Ammon's horn (tissue), 1 donor: ENCODE results near the gene ZDHHC24.
"Not testable (repeated sequence)": the region's sequence is repeated elsewhere in the genome, so short reads cannot be mapped to it uniquely, and the experiment has no call there.

ENCODE experiments used
- DNase-seq: peaks from one replicate; pipeline ENCODE4 v3.0.0-alpha.2; 2016; ENCODE audit warnings: low spot score

The ZDHHC24 gene

GRCh38 chr11:66545701-66546367 lies at the start of gene ZDHHC24:
ZDHHC24 (minus strand) TSS chr11:66546048; CDS start chr11:66546003, 45 bp downstream.
- peak; percentile 98 for DNase-seq

DNA sequence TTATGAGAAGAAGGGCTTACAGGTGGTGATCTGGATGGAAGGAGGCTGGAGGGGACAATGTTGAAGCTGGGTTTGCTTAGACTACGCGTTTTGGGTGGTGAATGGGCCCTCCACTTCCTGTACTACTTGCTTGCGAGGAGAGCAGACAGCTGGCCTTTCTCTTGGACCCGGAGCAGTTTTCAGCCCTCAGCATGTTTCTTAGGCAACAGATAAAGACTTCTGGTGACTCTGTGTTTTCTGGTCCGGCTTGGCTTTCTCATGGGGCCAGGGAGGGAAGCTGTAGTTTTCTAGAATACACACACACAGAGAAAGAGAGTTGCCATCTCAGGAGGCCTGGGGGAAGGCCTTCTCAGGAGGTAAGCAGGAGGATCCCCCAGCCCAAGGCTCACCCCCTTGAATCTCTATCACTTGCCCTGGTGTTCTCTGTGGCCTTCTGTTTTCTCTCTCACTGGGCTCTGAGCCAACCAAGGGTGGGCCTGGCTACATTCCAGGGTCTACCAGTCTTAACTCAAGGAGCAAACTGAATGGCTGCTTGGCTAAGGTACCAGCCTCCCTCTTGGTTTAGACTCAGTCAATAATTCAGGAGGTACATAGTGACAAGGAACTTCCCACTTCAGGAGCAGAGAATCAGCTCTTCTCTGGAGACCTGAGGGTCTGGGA lies 49.5 kb upstream of the ZDHHC24 start:
- peak; percentile 41 for DNase-seq

DNA sequence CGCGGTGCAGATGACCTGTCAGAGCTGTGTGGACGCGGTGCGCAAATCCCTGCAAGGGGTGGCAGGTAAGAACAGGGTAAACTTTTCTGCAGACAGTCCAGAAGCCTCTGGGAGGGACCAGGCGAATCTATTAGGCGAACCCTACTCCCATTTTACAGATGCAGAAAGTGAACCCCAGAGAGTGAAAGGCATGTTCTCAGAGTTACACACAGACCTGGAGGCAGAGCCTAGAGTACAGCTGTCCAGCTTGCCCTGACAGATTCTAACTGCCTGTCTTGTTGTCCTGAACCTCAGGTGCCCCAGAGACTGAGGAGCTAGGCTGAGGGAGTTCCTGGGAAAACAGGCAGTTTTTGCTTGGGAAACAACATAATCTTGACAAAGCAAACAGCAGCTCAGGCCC lies 47.8 kb upstream of the ZDHHC24 start:
- DNase-seq, result no peak

GRCh38 chr11:66593303-66593635 lies 47.4 kb upstream of the ZDHHC24 start:
- DNase-seq, result no peak

DNA sequence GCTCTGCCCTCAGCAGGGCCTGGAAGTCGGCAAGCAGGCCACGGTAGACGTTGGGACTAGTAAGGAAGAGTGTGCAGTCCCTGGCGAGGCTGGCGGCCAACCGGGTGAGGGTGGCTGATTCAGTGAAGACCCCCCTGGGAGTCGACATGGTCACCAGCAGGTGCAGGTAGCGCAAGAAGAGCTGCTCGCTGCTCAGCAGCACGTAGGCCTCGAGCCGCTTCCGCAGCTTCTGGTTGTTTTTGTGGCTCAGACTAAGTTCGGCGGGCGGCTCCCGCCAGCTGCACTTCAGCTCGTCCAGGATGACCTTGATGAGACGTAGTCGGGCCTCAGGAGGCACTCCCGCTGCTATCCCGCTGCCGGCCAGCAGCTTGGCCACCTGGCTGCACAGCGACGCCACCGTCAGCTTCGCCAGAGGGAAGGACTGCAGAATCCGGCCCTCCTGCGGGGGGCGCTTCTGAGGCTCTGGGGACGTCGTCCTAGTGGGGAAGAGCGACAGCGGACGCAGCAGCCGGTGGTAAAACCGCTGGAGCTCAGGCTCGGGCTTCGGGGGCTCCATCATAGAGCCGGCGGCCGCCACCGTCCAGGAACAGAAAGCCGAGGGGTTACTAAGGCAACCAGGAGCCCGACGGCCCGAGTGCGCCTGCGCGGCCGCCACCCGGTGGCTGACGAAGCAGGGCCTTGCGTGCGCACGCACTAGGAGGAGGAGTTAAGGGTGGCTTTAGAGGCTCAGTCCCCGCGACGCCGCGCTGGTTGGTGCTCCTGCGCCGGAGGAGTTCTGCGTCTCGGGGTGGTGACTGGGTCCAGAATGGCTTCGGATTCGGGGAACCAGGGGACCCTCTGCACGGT lies 46.8 kb upstream of the ZDHHC24 start, which contains the start of the genes CCDC87 and CCS:
CCDC87 (minus strand) TSS at position 607 of the 846 bp plus-strand sequence; CDS start at position 559, 48 bp downstream.
CCS (plus strand) TSS at position 729 of the 846 bp plus-strand sequence; CDS start at position 806, 77 bp downstream.
- DNase-seq, result peak; percentile 97

- no peak for DNase-seq
These were observed 45.3 kb upstream of the ZDHHC24 start for GRCh38 chr11:66591175-66591574.

GRCh38 chr11:66589996-66590675 lies 44.3 kb upstream of the ZDHHC24 start:
- no peak for DNase-seq

GRCh38 chr11:66589315-66589714 lies 43.5 kb upstream of the ZDHHC24 start:
- DNase-seq, result not testable (repeated sequence)

- no peak for DNase-seq
These were observed 40.3 kb upstream of the ZDHHC24 start for GRCh38 chr11:66586136-66586535.

- DNase-seq, result not testable (repeated sequence)
These were observed 39.6 kb upstream of the ZDHHC24 start for GRCh38 chr11:66585447-66585846.

DNA sequence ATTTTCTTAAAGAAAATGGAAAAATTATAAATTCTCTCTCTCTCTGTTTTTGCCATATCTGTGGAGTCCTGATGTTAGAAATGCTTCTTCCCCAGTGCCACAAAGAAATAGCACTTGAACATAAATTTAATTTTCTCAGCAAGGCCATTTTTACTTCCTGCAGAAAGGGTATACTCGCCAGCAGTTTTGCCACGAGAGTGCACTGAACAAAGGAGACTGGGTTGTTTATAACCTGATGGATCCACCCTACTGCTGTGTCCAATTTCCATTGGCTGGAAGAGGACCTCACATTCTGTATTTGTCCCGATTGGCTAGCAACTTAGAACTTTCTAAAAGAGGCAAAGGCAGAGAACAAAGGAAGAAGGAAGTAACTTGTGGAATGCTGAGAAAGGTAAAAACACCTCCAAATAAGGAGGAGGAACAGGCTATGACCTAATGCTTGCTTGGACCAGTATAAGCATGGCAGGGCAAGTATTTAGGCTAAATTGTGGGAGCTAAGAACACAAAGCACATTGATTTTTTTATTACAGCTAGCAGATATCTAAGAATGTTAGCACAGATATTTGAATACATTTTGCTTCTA lies 36.8 kb upstream of the ZDHHC24 start:
- not testable (repeated sequence) for DNase-seq

DNA sequence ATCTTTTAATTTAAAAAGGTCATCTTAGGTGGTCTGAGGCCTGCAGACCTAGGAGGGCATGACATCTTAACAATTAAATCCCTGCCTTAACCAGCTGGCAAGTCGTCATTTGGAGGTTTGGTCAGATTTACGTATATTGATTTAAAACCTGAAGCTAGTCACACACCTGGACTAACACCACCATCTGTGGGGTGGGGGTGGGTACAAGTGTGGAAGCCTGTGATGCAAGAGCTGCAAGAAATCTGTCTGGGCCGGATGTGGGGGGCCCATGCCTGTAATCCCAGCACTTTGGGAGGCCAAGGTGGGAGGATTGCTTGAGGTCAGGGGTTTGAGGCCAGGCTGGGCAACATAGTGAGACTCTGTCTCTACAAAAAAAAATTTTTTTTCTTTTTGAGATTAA lies 35.4 kb upstream of the ZDHHC24 start:
- DNase-seq, result no peak

DNA sequence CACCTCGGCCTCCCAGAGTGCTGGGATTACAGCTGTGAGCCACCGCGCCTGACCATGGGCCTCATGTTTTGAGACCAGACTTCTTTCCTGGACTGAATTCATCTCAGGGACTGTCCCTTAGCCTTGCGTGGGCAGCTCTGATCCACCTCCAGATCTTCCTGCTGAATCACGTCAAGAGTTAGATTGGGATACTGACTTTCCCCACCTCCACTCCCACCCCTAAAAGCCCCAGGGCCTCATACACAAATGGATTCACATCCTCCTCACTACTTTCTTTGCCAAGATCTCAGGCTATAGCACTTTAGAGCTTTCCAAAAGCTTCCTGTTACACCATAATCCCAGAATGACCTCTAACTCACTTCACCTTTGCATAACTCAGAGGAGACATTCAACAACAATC lies 35.0 kb upstream of the ZDHHC24 start:
- no peak for DNase-seq

DNA sequence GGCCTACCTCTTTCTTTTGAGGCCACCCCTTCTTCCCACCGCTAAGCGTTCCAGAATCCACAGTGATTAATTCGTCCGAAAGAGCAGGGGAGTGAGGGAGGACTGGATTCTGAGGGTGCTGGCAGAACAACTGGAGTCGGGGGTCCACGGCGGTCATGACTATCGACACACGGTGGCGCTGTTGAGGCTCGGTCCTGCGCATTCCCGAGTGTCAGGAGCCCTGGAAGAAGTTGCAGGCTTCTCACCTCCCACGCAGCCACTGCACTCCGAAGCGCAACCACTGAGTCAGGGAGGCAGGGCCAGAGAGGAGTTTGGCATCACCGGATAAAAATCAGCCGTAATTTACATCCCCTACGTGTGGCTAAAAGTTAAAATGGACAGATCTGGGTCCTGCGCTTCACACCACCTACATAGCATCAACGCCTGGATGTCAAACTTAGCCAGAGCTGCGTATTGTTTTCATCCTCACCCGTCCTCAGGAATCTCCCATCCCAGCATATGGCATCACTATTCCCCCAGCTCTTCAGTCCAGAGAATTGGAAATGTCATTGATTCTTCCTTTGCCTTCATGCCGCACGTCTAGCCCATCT lies 33.3 kb upstream of the ZDHHC24 start:
- DNase-seq, result peak; percentile 82

DNA sequence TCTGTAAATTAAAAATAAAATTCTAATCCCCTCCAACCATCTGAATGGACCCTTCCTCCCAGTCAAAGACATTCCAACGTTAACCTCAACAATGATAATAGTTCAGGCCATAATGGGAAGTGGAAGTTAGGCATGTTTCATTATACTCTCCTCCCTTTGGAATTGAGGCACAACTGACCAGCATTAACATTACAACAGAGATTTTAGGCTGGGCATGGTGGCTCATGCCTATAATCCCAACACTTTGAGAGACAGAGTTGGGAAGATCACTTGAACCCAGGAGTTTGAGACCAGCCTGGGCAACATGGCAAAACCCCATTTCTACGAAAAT lies 25.0 kb upstream of the ZDHHC24 start:
- DNase-seq, result no peak

DNA sequence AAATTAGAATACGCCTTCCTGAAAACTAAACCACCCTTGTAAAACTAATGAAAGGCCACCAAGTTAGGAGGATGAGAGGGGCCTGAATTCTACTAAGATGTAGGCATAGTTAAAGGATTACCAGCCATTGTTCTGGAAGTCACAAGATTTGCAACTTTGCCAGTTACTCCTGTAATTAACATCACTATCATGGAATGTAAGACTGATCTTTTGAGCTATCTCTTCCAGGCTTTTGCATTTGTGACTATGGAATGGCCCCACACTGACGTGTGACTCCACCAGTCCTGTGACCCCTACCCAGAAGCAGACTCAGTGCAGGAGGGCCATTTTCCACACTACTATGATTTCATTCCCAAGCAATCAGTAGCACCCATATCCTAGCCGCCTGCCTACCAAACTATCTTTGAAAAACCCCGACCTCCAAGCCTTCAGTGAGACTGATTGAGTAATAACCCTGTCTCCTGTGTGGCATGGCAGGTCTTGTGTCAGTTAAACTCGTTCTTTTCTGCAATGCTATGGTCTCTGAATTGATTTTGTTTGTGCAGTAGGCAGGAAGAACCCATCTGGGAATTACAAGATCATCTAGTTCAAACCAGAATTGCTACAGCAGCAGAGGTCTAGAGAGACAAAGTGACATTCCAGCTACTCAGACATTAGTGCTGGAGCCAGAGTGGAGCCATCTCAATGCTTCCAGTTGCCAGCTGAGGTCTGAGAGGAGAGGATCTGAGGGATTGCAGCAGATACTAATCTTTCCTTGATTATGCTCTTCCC lies 24.4 kb upstream of the ZDHHC24 start:
- DNase-seq, result no peak

- no peak for DNase-seq
These were observed 23.2 kb upstream of the ZDHHC24 start for GRCh38 chr11:66569076-66569475.

GRCh38 chr11:66568124-66568916 lies 22.5 kb upstream of the ZDHHC24 start, which contains the start of gene CTSF:
CTSF (minus strand) TSS chr11:66568606; CDS start chr11:66568486, 120 bp downstream.
- peak; percentile 95 for DNase-seq

- no peak for DNase-seq
These were observed 21.9 kb upstream of the ZDHHC24 start for GRCh38 chr11:66567787-66568123.

- DNase-seq, result no peak
These were observed 20.4 kb upstream of the ZDHHC24 start for GRCh38 chr11:66566221-66566620.
